Colonic mucosa (tissue), 4 donors: ENCODE data around the gene CACNG4. TPM values are rescaled to one million over a fixed set of nuclear protein-coding genes. Genes with fewer than 3 reads are reported as not detected.
A peak's percentile ranks its signal among the peaks of the same experiment; 100 is the strongest.

Experiments used
- DNase-seq: peaks from one replicate; pipeline ENCODE4 v3.0.0-alpha.2; 2020
- H3K27ac ChIP-seq: fragments of 200-600 bp; one replicate; pipeline ENCODE4 v1.8.0; 2021
- H3K27me3 ChIP-seq: fragments of 200-600 bp; one replicate; pipeline ENCODE4 v1.8.0; 2021
- H3K36me3 ChIP-seq: fragments of 200-600 bp; one replicate; pipeline ENCODE4 v1.8.0; 2021
- H3K4me1 ChIP-seq: fragments of 200-600 bp; one replicate; pipeline ENCODE4 v1.8.0; 2021; ENCODE audit warnings: mild to moderate bottlenecking
- H3K4me3 ChIP-seq: fragments of 200-600 bp; one replicate; pipeline ENCODE4 v1.8.0; 2021
- H3K9ac ChIP-seq, 2 donors: one replicate each; pipeline ENCODE4 v1.7.0; 2013; ENCODE audit warnings: control low read depth in 2 of 2, low read depth in 2 of 2, low read length in 2 of 2
- H3K9me3 ChIP-seq: fragments of 200-600 bp; one replicate; pipeline ENCODE4 v1.8.0; 2021
- intact Hi-C: fragments of 100-400 bp; cut with DNase I; formaldehyde crosslinking; loops from one replicate; pipeline ENCODE4 v1.14.1; 2022
- total RNA-seq, 2 donors: library from RNA; stranded (reverse); fragmentation: NEBNext Ultra II Directional in 1 of 2; extraction: Animal tissue kit (Norgen Biotek cat#: 25700) in 1 of 2; gene quantifications; one replicate each; pipeline ENCODE4 v1.2.1, GENCODE V29; 2021
- TF ChIP-seq, protein P1 (sequence below): fragments of 200-600 bp; IDR thresholded peaks from one replicate; pipeline ENCODE4 v1.8.0; 2022; ENCODE audit warnings: antibody characterized with exemption, mild to moderate bottlenecking
- donor health status: healthy.
- donor health status: DM: no; HTN: no; CAD: no.
- donor health status: DM: no; HTN: no; CAD: no.

CACNG4 gene
- total RNA-seq, 2 donors from 2014 or later, result 0.20 to 0.35 TPM

GRCh38 chr17:66964930-66965800, 658 bp downstream of the CACNG4 start:
- H3K36me3 ChIP-seq, result no peaks in the 10 kb centered on the region
- H3K4me1 ChIP-seq, result no peaks in the 10 kb centered on the region
- no peaks in the 10 kb centered on the region for H3K9me3 ChIP-seq
- TF ChIP-seq, protein P1, sequence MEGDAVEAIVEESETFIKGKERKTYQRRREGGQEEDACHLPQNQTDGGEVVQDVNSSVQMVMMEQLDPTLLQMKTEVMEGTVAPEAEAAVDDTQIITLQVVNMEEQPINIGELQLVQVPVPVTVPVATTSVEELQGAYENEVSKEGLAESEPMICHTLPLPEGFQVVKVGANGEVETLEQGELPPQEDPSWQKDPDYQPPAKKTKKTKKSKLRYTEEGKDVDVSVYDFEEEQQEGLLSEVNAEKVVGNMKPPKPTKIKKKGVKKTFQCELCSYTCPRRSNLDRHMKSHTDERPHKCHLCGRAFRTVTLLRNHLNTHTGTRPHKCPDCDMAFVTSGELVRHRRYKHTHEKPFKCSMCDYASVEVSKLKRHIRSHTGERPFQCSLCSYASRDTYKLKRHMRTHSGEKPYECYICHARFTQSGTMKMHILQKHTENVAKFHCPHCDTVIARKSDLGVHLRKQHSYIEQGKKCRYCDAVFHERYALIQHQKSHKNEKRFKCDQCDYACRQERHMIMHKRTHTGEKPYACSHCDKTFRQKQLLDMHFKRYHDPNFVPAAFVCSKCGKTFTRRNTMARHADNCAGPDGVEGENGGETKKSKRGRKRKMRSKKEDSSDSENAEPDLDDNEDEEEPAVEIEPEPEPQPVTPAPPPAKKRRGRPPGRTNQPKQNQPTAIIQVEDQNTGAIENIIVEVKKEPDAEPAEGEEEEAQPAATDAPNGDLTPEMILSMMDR, result no peak
- H3K27ac ChIP-seq, result no peak overlapping the region
- peaks cover 38% of the 10 kb centered on the region for H3K27me3 ChIP-seq
- H3K4me3 ChIP-seq, result peak overlapping the region; percentile 30
- no peak overlapping the region for H3K9ac ChIP-seq
- peak; percentile 61 for DNase-seq
- intact Hi-C loops, result no loop called here

- peak; percentile 28 for DNase-seq
- Histone ChIP-seq H3K9me3 (no peaks in the 10 kb centered on the region), H3K36me3 (no peaks in the 10 kb centered on the region), H3K9ac (no peak overlapping the region), H3K4me1 (no peaks in the 10 kb centered on the region), H3K27me3 (peaks cover 38% of the 10 kb centered on the region), H3K27ac (no peak overlapping the region), H3K4me3 (peak overlapping the region; percentile 30)
- TF ChIP-seq, protein P1, result no peak
- intact Hi-C loops, result no loop called here
Observed at GRCh38 chr17:66965801-66966262, 1.3 kb downstream of the CACNG4 start.

DNA sequence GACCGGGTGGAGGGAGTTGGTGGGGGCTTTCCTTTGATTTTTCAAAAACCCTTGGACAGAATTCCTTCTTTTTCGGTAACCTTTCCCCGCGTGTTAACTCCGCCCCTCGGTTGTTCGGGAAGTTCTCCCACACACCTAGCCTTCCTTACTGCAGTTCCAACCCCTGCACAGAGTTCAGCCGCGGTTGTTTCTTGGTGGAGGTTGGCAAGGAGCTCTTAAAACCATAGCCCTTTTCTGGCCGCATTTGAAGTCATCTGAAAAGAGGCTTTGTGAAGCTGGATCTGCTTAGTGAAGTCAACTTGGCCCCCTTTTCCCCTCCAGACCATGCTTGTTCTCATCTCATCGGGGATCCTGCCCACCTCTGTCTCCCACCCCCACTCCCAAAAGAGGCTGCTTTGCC, 1.8 kb downstream of the CACNG4 start:
- Histone ChIP-seq H3K27ac (no peak overlapping the region), H3K4me3 (peak overlapping the region; percentile 30), H3K9me3 (no peaks in the 10 kb centered on the region), H3K9ac (no peak overlapping the region), H3K27me3 (peaks cover 38% of the 10 kb centered on the region), H3K36me3 (no peaks in the 10 kb centered on the region), H3K4me1 (no peaks in the 10 kb centered on the region)
- TF ChIP-seq, protein P1, result no peak
- no peak for DNase-seq
- intact Hi-C loops, result no loop called here

- no peak overlapping the region for H3K4me3 ChIP-seq
- no peak for DNase-seq
- no peaks in the 10 kb centered on the region for H3K9me3 ChIP-seq
- intact Hi-C loops, result no loop called here
- no peaks in the 10 kb centered on the region for H3K36me3 ChIP-seq
- no peaks in the 10 kb centered on the region for H3K4me1 ChIP-seq
- H3K27ac ChIP-seq, result no peak overlapping the region
- TF ChIP-seq, protein P1, result no peak
- H3K27me3 ChIP-seq, result peaks cover 38% of the 10 kb centered on the region
- no peak overlapping the region for H3K9ac ChIP-seq
Observed at GRCh38 chr17:66966704-66967418, 2.4 kb downstream of the CACNG4 start.

GRCh38 chr17:66967837-66968543, 3.5 kb downstream of the CACNG4 start:
- H3K27me3 ChIP-seq, result peaks cover 38% of the 10 kb centered on the region
- intact Hi-C loops, result no loop called here
- no peaks in the 10 kb centered on the region for H3K9me3 ChIP-seq
- H3K4me1 ChIP-seq, result no peaks in the 10 kb centered on the region
- H3K36me3 ChIP-seq, result no peaks in the 10 kb centered on the region
- no peak for DNase-seq
- no peak overlapping the region for H3K4me3 ChIP-seq
- TF ChIP-seq, protein P1, result no peak
- H3K27ac ChIP-seq, result no peak overlapping the region
- no peak overlapping the region for H3K9ac ChIP-seq
